ENCODE results near the gene PNMA8B. TPM values are rescaled to one million over a fixed set of nuclear protein-coding genes. Genes with fewer than 3 reads are reported as not detected.

The PNMA8B gene
- total and polyA plus RNA-seq, 2 experiments from 2014 or later = 0.50 to 1.0 TPM

DNA sequence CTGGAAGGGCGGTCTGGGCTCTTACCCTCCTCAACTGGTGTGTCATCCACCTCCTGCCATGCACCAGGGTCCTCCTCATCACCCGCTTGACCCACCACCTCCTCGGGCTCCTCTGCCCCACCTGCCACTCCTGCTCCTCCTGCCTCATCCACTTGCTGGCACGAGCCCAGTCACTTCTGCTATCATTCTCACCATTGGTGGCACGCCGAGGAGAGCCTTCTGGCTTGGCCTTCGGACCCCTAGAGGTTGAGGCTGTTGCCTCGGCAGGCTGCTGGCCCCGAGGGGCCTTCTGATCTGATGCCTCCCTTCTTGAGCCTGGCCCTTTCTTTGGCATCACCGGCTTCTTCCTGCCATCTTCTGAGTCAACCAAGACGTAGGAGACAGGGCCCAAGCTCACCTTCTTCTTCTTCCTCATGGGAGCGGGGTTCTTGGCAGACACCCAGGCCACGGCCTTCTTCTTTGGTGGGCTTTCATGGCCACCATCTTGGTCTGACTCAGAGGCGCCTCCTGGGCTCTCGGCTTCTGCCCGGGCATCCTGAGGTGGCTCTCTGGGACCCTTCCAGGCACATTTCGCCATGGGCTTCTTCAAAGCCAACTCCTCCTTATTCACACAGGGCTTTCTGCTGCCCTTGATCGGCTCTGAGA lies 26.0 kb downstream of the PNMA8B start:
- Histone ChIP-seq H3K4me1 (ENCODE audit: insufficient read depth) (peaks cover 12% of the 10 kb centered on the region), H3K36me3 (replicated peaks; ENCODE audit: insufficient read depth, low read depth) (no peaks in the 10 kb centered on the region), H3K27me3 (no peaks in the 10 kb centered on the region), H3K9me2 (replicated peaks; ENCODE audit: insufficient read depth) (no peaks in the 10 kb centered on the region), H3K4me3 (no peak overlapping the region), H3K79me2 (no peaks in the 10 kb centered on the region), H4K20me1 (ENCODE audit: insufficient read depth, poor library complexity, severe bottlenecking) (no peaks in the 10 kb centered on the region), H3K9me3 (ENCODE audit: low read depth) (no peaks in the 10 kb centered on the region), H2AFZ (no peak overlapping the region), H3K27ac (no peak overlapping the region), H3K4me2 (no peak overlapping the region)
- DNase-seq (ENCODE audit: low spot score) = no peak
- 97% methylated on average over 18 of the region's 18 CpGs for WGBS (ENCODE audit: low lambda C conversion rate, missing lambda C conversion rate)
- TF ChIP-seq EZH2phosphoT487 (IDR thresholded peaks at IDR 0.05; ENCODE audit: low read depth, severe bottlenecking, unreplicated experiment) (no peak), EZH2 (IDR thresholded peaks at IDR 0.05; ENCODE audit: borderline replicate concordance) (no peak)

DNA sequence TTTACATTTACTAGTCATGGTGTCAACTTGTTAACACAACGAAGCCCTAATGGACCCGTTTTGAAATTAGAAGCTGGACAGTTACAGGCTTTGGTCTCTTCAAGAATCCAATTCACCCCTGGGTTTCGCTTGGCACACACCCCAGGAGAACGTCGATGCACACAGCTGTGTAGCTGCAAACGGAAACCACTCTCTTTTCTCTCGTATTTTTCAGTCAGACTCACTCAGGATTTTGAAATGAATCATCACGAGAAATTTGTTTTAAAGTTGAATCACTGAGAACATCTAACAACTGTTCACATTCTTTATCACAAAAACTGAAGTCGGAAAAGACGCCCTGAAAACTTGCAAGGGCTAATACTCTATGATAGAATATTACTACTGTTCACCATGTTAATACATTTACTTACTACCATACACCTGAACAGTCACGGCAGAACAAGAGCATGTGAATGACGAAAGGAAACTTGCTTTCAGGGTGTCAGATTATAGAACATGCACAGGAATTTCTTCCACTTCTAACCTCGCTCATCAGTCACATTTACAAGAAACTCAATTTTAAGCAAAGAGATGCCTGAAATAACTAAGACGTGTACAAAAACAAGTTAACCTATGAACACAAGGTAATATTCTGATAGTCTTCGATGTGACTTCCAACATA lies 29.0 kb downstream of the PNMA8B start:
- Histone ChIP-seq H3K9me2 (replicated peaks; ENCODE audit: insufficient read depth) (no peaks in the 10 kb centered on the region), H3K27me3 (no peaks in the 10 kb centered on the region), H3K27ac (peak overlapping the region; percentile 11), H3K4me1 (ENCODE audit: insufficient read depth) (peaks cover 8% of the 10 kb centered on the region), H3K4me3 (no peak overlapping the region), H4K20me1 (ENCODE audit: insufficient read depth, poor library complexity, severe bottlenecking) (no peaks in the 10 kb centered on the region), H3K4me2 (no peak overlapping the region), H2AFZ (no peak overlapping the region), H3K79me2 (no peaks in the 10 kb centered on the region), H3K36me3 (replicated peaks; ENCODE audit: insufficient read depth, low read depth) (no peaks in the 10 kb centered on the region), H3K9me3 (ENCODE audit: low read depth) (no peaks in the 10 kb centered on the region)
- TF ChIP-seq, protein P1, sequence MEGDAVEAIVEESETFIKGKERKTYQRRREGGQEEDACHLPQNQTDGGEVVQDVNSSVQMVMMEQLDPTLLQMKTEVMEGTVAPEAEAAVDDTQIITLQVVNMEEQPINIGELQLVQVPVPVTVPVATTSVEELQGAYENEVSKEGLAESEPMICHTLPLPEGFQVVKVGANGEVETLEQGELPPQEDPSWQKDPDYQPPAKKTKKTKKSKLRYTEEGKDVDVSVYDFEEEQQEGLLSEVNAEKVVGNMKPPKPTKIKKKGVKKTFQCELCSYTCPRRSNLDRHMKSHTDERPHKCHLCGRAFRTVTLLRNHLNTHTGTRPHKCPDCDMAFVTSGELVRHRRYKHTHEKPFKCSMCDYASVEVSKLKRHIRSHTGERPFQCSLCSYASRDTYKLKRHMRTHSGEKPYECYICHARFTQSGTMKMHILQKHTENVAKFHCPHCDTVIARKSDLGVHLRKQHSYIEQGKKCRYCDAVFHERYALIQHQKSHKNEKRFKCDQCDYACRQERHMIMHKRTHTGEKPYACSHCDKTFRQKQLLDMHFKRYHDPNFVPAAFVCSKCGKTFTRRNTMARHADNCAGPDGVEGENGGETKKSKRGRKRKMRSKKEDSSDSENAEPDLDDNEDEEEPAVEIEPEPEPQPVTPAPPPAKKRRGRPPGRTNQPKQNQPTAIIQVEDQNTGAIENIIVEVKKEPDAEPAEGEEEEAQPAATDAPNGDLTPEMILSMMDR (IDR thresholded peaks at IDR 0.05; ENCODE audit: poor library complexity) = no peak
- TF ChIP-seq EZH2 (IDR thresholded peaks at IDR 0.05; ENCODE audit: borderline replicate concordance) (no peak), EZH2phosphoT487 (IDR thresholded peaks at IDR 0.05; ENCODE audit: low read depth, severe bottlenecking, unreplicated experiment) (no peak)
- no peak for DNase-seq (ENCODE audit: low spot score)
- 84% methylated on average over 15 of the region's 15 CpGs for WGBS (ENCODE audit: low lambda C conversion rate, missing lambda C conversion rate)

DNA sequence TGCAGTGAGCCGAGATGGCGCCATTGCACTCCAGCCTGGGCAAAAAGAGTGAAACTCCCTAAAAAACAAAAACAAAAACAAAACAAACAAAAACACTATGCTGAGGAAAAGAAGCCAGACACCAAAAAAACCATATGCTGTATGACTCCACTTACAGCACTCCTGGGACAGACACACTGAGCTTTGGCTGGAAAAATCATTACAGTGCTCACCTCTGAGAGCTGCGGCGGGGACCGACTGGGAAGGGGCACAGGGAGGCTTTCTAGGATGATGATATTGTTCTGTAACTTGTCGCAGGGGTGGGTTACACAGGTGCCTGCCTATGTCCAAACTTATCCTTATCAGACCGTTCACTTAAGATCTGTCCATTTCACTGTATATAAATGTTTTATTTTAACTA lies 32.2 kb downstream of the PNMA8B start:
- 90% methylated on average over 7 of the region's 7 CpGs for WGBS (ENCODE audit: low lambda C conversion rate, missing lambda C conversion rate)

More for the DNA sequence above, 32.2 kb downstream of the PNMA8B start:
- Histone ChIP-seq H2AFZ (no peak overlapping the region), H3K36me3 (replicated peaks; ENCODE audit: insufficient read depth, low read depth) (no peaks in the 10 kb centered on the region), H3K27ac (no peak overlapping the region), H3K27me3 (no peaks in the 10 kb centered on the region), H3K79me2 (no peaks in the 10 kb centered on the region), H3K4me2 (no peak overlapping the region), H3K9me3 (ENCODE audit: low read depth) (no peaks in the 10 kb centered on the region), H4K20me1 (ENCODE audit: insufficient read depth, poor library complexity, severe bottlenecking) (no peaks in the 10 kb centered on the region), H3K4me1 (ENCODE audit: insufficient read depth) (no peaks in the 10 kb centered on the region), H3K4me3 (no peak overlapping the region), H3K9me2 (replicated peaks; ENCODE audit: insufficient read depth) (no peaks in the 10 kb centered on the region)
- TF ChIP-seq EZH2phosphoT487 (IDR thresholded peaks at IDR 0.05; ENCODE audit: low read depth, severe bottlenecking, unreplicated experiment) (no peak), EZH2 (IDR thresholded peaks at IDR 0.05; ENCODE audit: borderline replicate concordance) (no peak)
- TF ChIP-seq, protein P1 (IDR thresholded peaks at IDR 0.05; ENCODE audit: poor library complexity) = no peak
- no peak for DNase-seq (ENCODE audit: low spot score)
